HCT116 (cell line): ENCODE results near the gene GABBR1.

Source experiments
- SRF ChIP-seq: IDR thresholded peaks from 2 replicates; pipeline ENCODE4 v1.6.1; 2012; ENCODE audit warnings: low read depth
- TF ChIP-seq, protein P1 (sequence below), 3 experiments: fragments of 200-600 bp in 1 of 3; sonication (generic) in 1 of 3; IDR thresholded peaks in 2 of 3; conservative IDR thresholded peaks in 1 of 3; 2 replicates each; pipeline ENCODE4 v1.5.1; 2012 to 2017; ENCODE audit warnings: low read depth in 2 of 3, low read length in 2 of 3, antibody characterized with exemption in 1 of 3, borderline replicate concordance in 1 of 3, control low read depth in 1 of 3, mild to moderate bottlenecking in 1 of 3, mixed read lengths in 1 of 3, mixed run types in 1 of 3, moderate library complexity in 1 of 3; ENCODE audit not compliant: insufficient read depth in 1 of 3

GRCh38 chr6:29656157-29656556 lies 23.2 kb upstream of the GABBR1 start:
- TF ChIP-seq, protein P1, sequence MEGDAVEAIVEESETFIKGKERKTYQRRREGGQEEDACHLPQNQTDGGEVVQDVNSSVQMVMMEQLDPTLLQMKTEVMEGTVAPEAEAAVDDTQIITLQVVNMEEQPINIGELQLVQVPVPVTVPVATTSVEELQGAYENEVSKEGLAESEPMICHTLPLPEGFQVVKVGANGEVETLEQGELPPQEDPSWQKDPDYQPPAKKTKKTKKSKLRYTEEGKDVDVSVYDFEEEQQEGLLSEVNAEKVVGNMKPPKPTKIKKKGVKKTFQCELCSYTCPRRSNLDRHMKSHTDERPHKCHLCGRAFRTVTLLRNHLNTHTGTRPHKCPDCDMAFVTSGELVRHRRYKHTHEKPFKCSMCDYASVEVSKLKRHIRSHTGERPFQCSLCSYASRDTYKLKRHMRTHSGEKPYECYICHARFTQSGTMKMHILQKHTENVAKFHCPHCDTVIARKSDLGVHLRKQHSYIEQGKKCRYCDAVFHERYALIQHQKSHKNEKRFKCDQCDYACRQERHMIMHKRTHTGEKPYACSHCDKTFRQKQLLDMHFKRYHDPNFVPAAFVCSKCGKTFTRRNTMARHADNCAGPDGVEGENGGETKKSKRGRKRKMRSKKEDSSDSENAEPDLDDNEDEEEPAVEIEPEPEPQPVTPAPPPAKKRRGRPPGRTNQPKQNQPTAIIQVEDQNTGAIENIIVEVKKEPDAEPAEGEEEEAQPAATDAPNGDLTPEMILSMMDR (IDR thresholded peaks at IDR 0.05 in 2 of 3, conservative IDR thresholded peaks at IDR 0.05 in 1 of 3; ENCODE audit: borderline replicate concordance in 1 of 3, insufficient read depth in 1 of 3, low read depth in 2 of 3, low read length in 2 of 3): no peak
- no peak for TF ChIP-seq SRF
